ENCODE data around the gene ZNF586.

Gene ZNF586

GRCh38 chr19:57746580-57747471, 22.6 kb upstream of the ZNF586 start, which contains the start of gene ZNF776:
Gene ZNF776 (plus strand): TSS chr19:57746815. CDS start chr19:57747059, 244 bp downstream.
- Mint-ChIP-seq H3K9me3 (peaks cover 54% of the 10 kb centered on the region), H3K27me3 (ENCODE audit: low read depth) (peaks cover 5% of the 10 kb centered on the region), H3K4me3 (peak within 1 kb of the TSS; percentile 85 to 93 (median 91)), H3K4me1 (peaks cover 15% of the 10 kb centered on the region), H3K27ac (peak within 1 kb of the TSS; percentile 90 to 97 (median 96)), H3K36me3 (ENCODE audit: low read depth) (peaks cover 55% of the 10 kb centered on the region)
- TF ChIP-seq CTCF (IDR thresholded peaks at IDR 0.05; ENCODE audit: unreplicated experiment in 3 of 3): no peak

- Mint-ChIP-seq H3K4me1 (peaks cover 15% of the 10 kb centered on the region), H3K27me3 (ENCODE audit: low read depth) (peaks cover 5% of the 10 kb centered on the region), H3K9me3 (peaks cover 59% of the 10 kb centered on the region), H3K36me3 (ENCODE audit: low read depth) (peaks cover 61% of the 10 kb centered on the region), H3K4me3 (peak overlapping the region; percentile 85 to 93 (median 91)), H3K27ac (peak overlapping the region; percentile 90 to 97 (median 96))
- no peak for TF ChIP-seq CTCF (IDR thresholded peaks at IDR 0.05; ENCODE audit: unreplicated experiment in 3 of 3)
Measured at GRCh38 chr19:57747472-57747807, 22.0 kb upstream of the ZNF586 start.

GRCh38 chr19:57748029-57748428, 21.4 kb upstream of the ZNF586 start:
- TF ChIP-seq CTCF (IDR thresholded peaks at IDR 0.05; ENCODE audit: unreplicated experiment in 3 of 3): no peak
- peaks cover 67% of the 10 kb centered on the region for H3K36me3 Mint-ChIP-seq (ENCODE audit: low read depth)
- no peak overlapping the region for H3K27ac Mint-ChIP-seq
- H3K27me3 Mint-ChIP-seq (ENCODE audit: low read depth): peaks cover 5% of the 10 kb centered on the region
- peaks cover 65% of the 10 kb centered on the region for H3K9me3 Mint-ChIP-seq
- H3K4me3 Mint-ChIP-seq: peak overlapping the region; percentile 85 to 93 (median 91)
- H3K4me1 Mint-ChIP-seq: peaks cover 15% of the 10 kb centered on the region

GRCh38 chr19:57754091-57754673, 15.3 kb upstream of the ZNF586 start:
- peaks cover 100% of the 10 kb centered on the region for H3K36me3 Mint-ChIP-seq (ENCODE audit: low read depth)
- H3K9me3 Mint-ChIP-seq: peaks cover 90% of the 10 kb centered on the region
- H3K27ac Mint-ChIP-seq: no peak overlapping the region
- no peaks in the 10 kb centered on the region for H3K4me1 Mint-ChIP-seq
- peaks cover 5% of the 10 kb centered on the region for H3K27me3 Mint-ChIP-seq (ENCODE audit: low read depth)
- no peak for TF ChIP-seq CTCF (IDR thresholded peaks at IDR 0.05; ENCODE audit: unreplicated experiment in 3 of 3)
- no peak overlapping the region for H3K4me3 Mint-ChIP-seq

- Mint-ChIP-seq H3K4me1 (no peaks in the 10 kb centered on the region), H3K27ac (no peak overlapping the region), H3K27me3 (ENCODE audit: low read depth) (peaks cover 5% of the 10 kb centered on the region), H3K36me3 (ENCODE audit: low read depth) (peaks cover 100% of the 10 kb centered on the region), H3K4me3 (no peak overlapping the region), H3K9me3 (peaks cover 87% of the 10 kb centered on the region)
- TF ChIP-seq CTCF (IDR thresholded peaks at IDR 0.05; ENCODE audit: unreplicated experiment in 3 of 3): no peak
Measured at GRCh38 chr19:57755031-57755430, 14.4 kb upstream of the ZNF586 start.

Data from nephron (organoid).